Esophagus muscularis mucosa (tissue), 3 donors: ENCODE data around the gene CNKSR2.

Experiments used
- POLR2A ChIP-seq: fragments of 450-650 bp; IDR thresholded peaks from one replicate; pipeline ENCODE4 v1.6.1; 2017; ENCODE audit warnings: antibody characterized with exemption, moderate library complexity, mild to moderate bottlenecking, low read depth
- POLR2AphosphoS5 ChIP-seq, 2 donors: sonication (generic); formaldehyde crosslinking; IDR thresholded peaks; one replicate each; pipeline ENCODE4 v1.6.1; 2017; ENCODE audit warnings: antibody characterized with exemption in 2 of 2
- TF ChIP-seq, protein P1 (sequence below), 3 experiments: fragments of 200-600 bp in 2 of 3; fragments of 450-650 bp in 1 of 3; sonication (generic) in 2 of 3; IDR thresholded peaks; one replicate each; pipeline ENCODE4 v1.5.1; 2017 to 2019; ENCODE audit warnings: antibody characterized with exemption in 3 of 3, mild to moderate bottlenecking in 2 of 3, moderate library complexity in 1 of 3

- TF ChIP-seq POLR2AphosphoS5 (IDR thresholded peaks at IDR 0.05) (no peak), POLR2A (no peak)
- TF ChIP-seq, protein P1, sequence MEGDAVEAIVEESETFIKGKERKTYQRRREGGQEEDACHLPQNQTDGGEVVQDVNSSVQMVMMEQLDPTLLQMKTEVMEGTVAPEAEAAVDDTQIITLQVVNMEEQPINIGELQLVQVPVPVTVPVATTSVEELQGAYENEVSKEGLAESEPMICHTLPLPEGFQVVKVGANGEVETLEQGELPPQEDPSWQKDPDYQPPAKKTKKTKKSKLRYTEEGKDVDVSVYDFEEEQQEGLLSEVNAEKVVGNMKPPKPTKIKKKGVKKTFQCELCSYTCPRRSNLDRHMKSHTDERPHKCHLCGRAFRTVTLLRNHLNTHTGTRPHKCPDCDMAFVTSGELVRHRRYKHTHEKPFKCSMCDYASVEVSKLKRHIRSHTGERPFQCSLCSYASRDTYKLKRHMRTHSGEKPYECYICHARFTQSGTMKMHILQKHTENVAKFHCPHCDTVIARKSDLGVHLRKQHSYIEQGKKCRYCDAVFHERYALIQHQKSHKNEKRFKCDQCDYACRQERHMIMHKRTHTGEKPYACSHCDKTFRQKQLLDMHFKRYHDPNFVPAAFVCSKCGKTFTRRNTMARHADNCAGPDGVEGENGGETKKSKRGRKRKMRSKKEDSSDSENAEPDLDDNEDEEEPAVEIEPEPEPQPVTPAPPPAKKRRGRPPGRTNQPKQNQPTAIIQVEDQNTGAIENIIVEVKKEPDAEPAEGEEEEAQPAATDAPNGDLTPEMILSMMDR (IDR thresholded peaks at IDR 0.05) = no peak
Observed at GRCh38 chrX:21394792-21395191, 20.6 kb downstream of the CNKSR2 start.
